GM13977 (cell line): Measurements from ENCODE around the gene SETD1B.

Experiments used
- DNase-seq: peaks from one replicate; pipeline ENCODE4 v3.0.0; 2012; ENCODE audit warnings: low spot score
- in situ Hi-C: fragments of 300-500 bp; cut with MboI; formaldehyde crosslinking; loops from one replicate; pipeline ENCODE4 v1.12.0; 2022; ENCODE audit warnings: low sequenced_read_pairs, low pct_unique_long_range_greater_than_20kb, mixed read lengths, inconsistent platforms; ENCODE audit not compliant: unreplicated experiment
- TF ChIP-seq, protein P1 (sequence below): IDR thresholded peaks from 2 replicates; pipeline ENCODE4 v1.5.1; 2012; ENCODE audit warnings: mild to moderate bottlenecking, control low read depth; ENCODE audit not compliant: insufficient read depth; ENCODE audit errors: extremely low read depth, missing control alignments

Gene SETD1B

DNA sequence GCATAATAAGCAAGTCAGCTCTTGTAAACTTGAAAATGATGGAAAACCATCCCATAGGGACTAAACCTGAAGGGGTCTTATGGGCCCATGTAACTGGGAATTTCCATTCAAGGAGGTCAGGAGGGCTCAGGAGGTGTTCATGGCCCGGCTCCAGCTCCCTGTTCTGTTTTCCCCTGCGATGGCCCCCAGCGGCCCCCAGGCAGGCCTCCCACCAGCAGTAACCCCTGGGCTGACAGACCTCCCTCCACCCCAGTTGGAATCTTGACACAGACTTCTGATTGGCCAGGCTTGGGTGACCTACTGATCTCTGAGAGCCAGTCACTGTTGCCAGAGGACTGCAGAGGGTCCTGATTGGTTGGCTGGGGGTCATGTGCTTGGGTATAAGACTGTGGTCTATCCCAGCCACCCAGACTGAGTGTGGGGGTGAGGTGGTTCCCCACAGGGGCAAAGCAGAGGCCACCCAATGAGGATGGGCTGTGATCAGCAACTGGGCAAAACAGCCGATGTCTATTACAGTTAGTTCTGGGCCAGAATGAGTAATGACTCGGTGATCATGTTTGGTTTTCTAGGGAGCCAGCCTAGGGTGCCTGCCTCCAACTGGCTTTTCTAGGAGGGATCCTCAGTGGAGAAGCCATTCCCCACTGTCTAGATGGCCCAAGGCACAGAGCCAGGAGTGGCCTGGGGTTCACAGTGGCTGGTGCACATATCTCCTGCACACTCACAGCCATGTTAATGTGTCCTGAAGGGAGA lies 37.3 kb upstream of the SETD1B start:
- in situ Hi-C loops: loop anchor here (5.0 kb wide), 1 partner anchor 64 kb away; no protein-coding TSS in a partner anchor
- TF ChIP-seq, protein P1, sequence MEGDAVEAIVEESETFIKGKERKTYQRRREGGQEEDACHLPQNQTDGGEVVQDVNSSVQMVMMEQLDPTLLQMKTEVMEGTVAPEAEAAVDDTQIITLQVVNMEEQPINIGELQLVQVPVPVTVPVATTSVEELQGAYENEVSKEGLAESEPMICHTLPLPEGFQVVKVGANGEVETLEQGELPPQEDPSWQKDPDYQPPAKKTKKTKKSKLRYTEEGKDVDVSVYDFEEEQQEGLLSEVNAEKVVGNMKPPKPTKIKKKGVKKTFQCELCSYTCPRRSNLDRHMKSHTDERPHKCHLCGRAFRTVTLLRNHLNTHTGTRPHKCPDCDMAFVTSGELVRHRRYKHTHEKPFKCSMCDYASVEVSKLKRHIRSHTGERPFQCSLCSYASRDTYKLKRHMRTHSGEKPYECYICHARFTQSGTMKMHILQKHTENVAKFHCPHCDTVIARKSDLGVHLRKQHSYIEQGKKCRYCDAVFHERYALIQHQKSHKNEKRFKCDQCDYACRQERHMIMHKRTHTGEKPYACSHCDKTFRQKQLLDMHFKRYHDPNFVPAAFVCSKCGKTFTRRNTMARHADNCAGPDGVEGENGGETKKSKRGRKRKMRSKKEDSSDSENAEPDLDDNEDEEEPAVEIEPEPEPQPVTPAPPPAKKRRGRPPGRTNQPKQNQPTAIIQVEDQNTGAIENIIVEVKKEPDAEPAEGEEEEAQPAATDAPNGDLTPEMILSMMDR: no peak
- peak; percentile 52 for DNase-seq

DNA sequence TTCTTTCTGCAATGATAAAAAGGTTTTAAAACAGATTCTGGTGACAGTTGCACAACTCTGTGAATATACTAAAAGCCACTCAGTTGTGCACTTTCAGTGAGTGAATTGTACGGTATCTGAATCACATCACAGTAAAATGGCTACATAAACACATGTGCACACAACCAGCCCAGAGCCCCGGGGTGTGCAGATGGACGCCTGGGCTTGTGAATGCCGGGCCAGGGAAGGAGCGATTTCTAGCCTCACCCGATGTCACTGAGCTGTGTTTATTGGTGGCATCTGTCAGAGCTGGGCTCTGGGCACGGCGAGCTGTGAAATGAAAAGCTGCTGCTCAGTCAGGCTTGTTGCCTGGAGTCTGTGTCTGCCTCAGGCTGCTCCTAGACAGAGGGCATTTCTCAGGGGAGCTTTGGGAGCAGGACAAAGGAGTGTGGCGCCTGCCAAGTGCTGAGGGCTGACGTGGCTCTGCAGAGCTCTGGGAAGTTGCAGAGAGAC lies 36.2 kb upstream of the SETD1B start:
- TF ChIP-seq, protein P1: no peak
- DNase-seq: no peak
- in situ Hi-C loops: loop anchor here (5.0 kb wide), 1 partner anchor 65 kb away; no protein-coding TSS in a partner anchor

DNA sequence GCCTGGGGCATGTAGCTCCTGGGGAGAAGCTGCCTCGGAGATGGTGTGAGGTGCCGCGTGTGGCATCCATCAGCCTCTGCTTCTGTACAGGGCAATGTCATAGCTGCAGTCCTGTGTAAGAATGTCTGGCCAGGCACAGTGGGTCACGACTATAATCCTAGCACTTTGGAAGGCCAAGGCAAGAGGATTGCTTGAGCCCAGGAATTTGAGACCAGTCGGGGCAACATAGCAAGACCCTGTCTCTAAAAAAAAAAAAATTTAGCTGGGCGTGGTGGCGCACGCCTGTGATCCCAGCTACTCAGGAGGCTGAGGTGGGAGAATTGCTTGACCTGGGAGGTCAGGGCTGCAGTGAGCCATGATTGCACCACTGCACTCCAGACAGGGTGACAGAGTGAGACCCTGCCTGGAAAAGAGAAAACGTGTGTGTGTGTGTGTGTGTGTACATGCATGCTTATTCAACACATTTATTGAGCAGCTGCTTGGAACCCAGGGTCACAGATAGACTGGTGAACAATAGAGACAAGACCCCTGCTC lies 34.4 kb upstream of the SETD1B start:
- TF ChIP-seq, protein P1: no peak
- no peak for DNase-seq
- in situ Hi-C loops: loop anchor here (5.0 kb wide), 1 partner anchor 67 kb away; no protein-coding TSS in a partner anchor

DNA sequence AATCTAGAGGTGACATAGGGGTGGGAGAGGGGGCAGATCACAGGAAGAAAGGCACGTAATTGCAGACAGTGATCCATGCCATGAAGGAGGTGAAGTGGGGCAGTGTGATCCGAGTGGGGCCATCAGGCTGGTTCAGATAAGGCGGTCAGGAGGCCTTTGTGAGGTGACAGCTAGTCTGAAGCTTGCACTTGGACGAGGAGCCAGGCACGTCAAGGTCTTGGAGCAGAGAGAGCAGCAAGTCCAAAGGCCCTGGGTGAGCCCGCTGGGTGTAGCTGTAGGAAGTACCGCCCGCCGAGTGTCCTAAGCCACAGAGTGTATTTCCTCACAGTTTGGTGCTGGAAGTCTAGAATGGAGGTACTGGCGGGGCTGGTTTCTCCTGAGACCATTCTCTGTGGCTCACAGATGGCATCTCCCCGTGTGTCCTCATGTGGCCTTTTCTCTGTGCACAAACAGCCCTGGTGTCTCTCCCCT lies 33.9 kb upstream of the SETD1B start:
- DNase-seq: no peak
- TF ChIP-seq, protein P1: no peak
- in situ Hi-C loops: loop anchor here (5.0 kb wide), 1 partner anchor 68 kb away; no protein-coding TSS in a partner anchor

DNA sequence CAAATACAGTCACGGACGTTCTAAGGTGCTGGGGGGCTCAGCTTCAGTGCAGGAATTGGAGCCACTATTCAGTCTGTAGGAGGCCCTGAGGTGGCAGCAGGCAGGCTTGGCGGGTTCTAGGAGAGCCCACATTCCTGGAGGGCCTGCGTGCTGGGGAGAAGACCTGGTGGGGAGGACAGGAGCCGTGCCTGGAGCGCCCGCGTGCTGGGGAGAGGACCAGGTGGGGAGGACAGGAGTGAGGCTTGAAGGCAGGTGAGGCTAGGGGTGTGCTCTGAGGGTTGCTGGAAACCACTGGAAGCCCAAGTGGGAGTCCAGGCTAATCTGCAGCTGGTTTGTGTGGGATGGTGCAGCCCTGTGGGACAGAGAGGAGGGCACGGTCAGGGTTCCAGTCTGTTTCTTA lies 33.4 kb upstream of the SETD1B start:
- DNase-seq: no peak
- in situ Hi-C loops: no loop called here

More for the DNA sequence above, 33.4 kb upstream of the SETD1B start:
- TF ChIP-seq, protein P1: no peak
